CD4-positive, alpha-beta T cell (primary cell): ENCODE data around the gene TNS1. TPM values are rescaled to one million over a fixed set of nuclear protein-coding genes. Genes with fewer than 3 reads are reported as not detected.

Experiments used
- ATAC-seq: fragments of 200-7000 bp; cut with Tn5 transposase; one replicate; pipeline ENCODE4 v1.10.0; 2022; ENCODE audit warnings: mild to moderate bottlenecking; ENCODE audit not compliant: poor library complexity
- CTCF ChIA-PET: fragments of 350-600 bp; sonication (Branson Sonifier 250); formaldehyde crosslinking; loops from one replicate; lab custom pipeline; 2021; ENCODE audit warnings: antibody characterized with exemption, inconsistent platforms; lab: Charles Lee
- POLR2A ChIA-PET: fragments of 350-600 bp; sonication (Branson Sonifier 250); formaldehyde crosslinking; loops from one replicate; lab custom pipeline; 2021; ENCODE audit warnings: antibody characterized with exemption, inconsistent platforms; lab: Charles Lee
- DNase-seq, 14 experiments: peaks; one replicate each; pipeline ENCODE4 v3.0.0-alpha.2; 2013 to 2020; ENCODE audit warnings: mixed read lengths in 2 of 14
- H3K27ac ChIP-seq, 2 donors: one replicate each; pipeline versions ENCODE4 v1.5.1 to v1.7.0; 2013; ENCODE audit warnings: low read length in 2 of 2, low read depth in 1 of 2, mild to moderate bottlenecking in 1 of 2
- H3K27me3 ChIP-seq, 2 experiments: 1 replicate in 1 of 2; 2 replicates in 1 of 2; pipeline versions ENCODE4 v1.6.1 to v1.7.0; 2013; ENCODE audit warnings: low read length in 2 of 2, control low read depth in 1 of 2, mild to moderate bottlenecking in 1 of 2, moderate library complexity in 1 of 2; ENCODE audit not compliant: insufficient read depth in 2 of 2, control insufficient read depth in 1 of 2
- H3K36me3 ChIP-seq: one replicate; pipeline ENCODE4 v1.6.1; 2013; ENCODE audit warnings: low read length, control low read depth; ENCODE audit not compliant: insufficient read depth
- H3K4me1 ChIP-seq: one replicate; pipeline ENCODE4 v1.6.1; 2013; ENCODE audit warnings: low read length, control low read depth; ENCODE audit not compliant: insufficient read depth
- H3K4me3 ChIP-seq: one replicate; pipeline ENCODE4 v1.5.1; 2013; ENCODE audit warnings: mild to moderate bottlenecking, low read length, moderate library complexity
- H3K9me3 ChIP-seq, 2 experiments: 1 replicate in 1 of 2; 2 replicates in 1 of 2; pipeline versions ENCODE4 v1.6.1 to v1.7.0; 2013; ENCODE audit warnings: low read length in 2 of 2, mild to moderate bottlenecking in 2 of 2, control low read depth in 1 of 2, moderate library complexity in 1 of 2; ENCODE audit not compliant: control insufficient read depth in 1 of 2, insufficient read depth in 1 of 2
- H3K27ac Mint-ChIP-seq: one replicate; pipeline ENCODE4 v1.8.0; 2020; ENCODE audit warnings: mixed read lengths
- H3K27me3 Mint-ChIP-seq: one replicate; pipeline ENCODE4 v1.8.0; 2021; ENCODE audit warnings: mixed read lengths
- H3K36me3 Mint-ChIP-seq: one replicate; pipeline ENCODE4 v1.8.0; 2021; ENCODE audit warnings: low read depth, mixed read lengths
- H3K4me1 Mint-ChIP-seq: one replicate; pipeline ENCODE4 v1.8.0; 2021; ENCODE audit warnings: low read depth, mixed read lengths
- H3K4me3 Mint-ChIP-seq: one replicate; pipeline ENCODE4 v1.8.0; 2020; ENCODE audit warnings: mild to moderate bottlenecking, mixed read lengths
- H3K9me3 Mint-ChIP-seq: one replicate; pipeline ENCODE4 v1.8.0; 2020; ENCODE audit warnings: mixed read lengths
- intact Hi-C, 2 experiments: fragments of 100-400 bp; cut with DNase I in 1 of 2; cut with micrococcal nuclease in 1 of 2; formaldehyde crosslinking; loops; one replicate each; pipeline versions ENCODE4 v1.15.1 to v1.9.0; 2023 to 2025; cut with DNase I, micrococcal nuclease
- total RNA-seq, 174 experiments: library from RNA in 2 of 174; stranded (reverse) in 2 of 174; gene quantifications; one replicate each; pipeline ENCODE4 v1.2.3 and lab custom pipeline; 2021 to 2026
- TF ChIP-seq, protein P1 (sequence below): fragments of 200-600 bp; IDR thresholded peaks from one replicate; pipeline ENCODE4 v1.8.0; 2022; ENCODE audit warnings: antibody characterized with exemption, mild to moderate bottlenecking

Gene TNS1
- total RNA-seq, 2 experiments from 2014 or later = 0.25 to 0.34 TPM

- intact Hi-C loops = no loop called here
- no peak overlapping the region for H3K4me3 Mint-ChIP-seq
- POLR2A ChIA-PET = no interaction called here
- H3K27ac Mint-ChIP-seq = no peak overlapping the region
- no peaks in the 10 kb centered on the region for H3K9me3 Mint-ChIP-seq
- no peak for DNase-seq
- H3K9me3 ChIP-seq = peaks cover 8 to 16% of the 10 kb centered on the region in 2 experiments
- no peak overlapping the region for H3K4me3 ChIP-seq
- peaks cover 0 to 2% of the 10 kb centered on the region in 2 experiments for H3K27me3 ChIP-seq
- CTCF ChIA-PET = no interaction called here
- no peaks in the 10 kb centered on the region for H3K4me1 Mint-ChIP-seq
- no peaks in the 10 kb centered on the region for H3K36me3 ChIP-seq
- H3K4me1 ChIP-seq = no peaks in the 10 kb centered on the region
- H3K27me3 Mint-ChIP-seq = no peaks in the 10 kb centered on the region
- H3K36me3 Mint-ChIP-seq = no peaks in the 10 kb centered on the region
- no peak for ATAC-seq
- TF ChIP-seq, protein P1, sequence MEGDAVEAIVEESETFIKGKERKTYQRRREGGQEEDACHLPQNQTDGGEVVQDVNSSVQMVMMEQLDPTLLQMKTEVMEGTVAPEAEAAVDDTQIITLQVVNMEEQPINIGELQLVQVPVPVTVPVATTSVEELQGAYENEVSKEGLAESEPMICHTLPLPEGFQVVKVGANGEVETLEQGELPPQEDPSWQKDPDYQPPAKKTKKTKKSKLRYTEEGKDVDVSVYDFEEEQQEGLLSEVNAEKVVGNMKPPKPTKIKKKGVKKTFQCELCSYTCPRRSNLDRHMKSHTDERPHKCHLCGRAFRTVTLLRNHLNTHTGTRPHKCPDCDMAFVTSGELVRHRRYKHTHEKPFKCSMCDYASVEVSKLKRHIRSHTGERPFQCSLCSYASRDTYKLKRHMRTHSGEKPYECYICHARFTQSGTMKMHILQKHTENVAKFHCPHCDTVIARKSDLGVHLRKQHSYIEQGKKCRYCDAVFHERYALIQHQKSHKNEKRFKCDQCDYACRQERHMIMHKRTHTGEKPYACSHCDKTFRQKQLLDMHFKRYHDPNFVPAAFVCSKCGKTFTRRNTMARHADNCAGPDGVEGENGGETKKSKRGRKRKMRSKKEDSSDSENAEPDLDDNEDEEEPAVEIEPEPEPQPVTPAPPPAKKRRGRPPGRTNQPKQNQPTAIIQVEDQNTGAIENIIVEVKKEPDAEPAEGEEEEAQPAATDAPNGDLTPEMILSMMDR = no peak
- no peak overlapping the region for H3K27ac ChIP-seq
Observed at GRCh38 chr2:217847115-217847514, 155.7 kb downstream of the TNS1 start.

DNA sequence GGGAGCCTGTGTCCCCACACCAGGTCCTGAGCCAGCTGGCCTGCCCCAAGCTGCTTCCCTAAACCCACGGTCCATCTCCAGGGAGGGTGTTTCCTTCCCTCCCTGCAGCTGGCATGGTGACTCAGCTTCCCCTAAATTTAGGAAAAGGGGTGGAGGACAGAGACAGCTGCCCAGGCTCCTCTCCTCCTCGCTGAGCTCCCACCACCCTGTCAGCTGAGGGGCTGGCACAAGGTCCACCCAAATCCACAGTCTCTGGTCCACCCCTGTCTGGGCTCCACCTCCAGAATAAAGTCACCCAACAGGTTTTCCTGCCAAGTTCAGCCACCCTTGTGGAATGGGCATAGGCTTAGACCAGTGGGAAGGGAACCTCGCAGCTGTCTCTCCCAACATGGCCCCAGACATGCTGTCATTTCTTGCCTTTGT, 156.5 kb downstream of the TNS1 start:
- Histone ChIP-seq H3K4me1 (no peaks in the 10 kb centered on the region), H3K27ac (no peak overlapping the region), H3K27me3 (peaks cover 0 to 2% of the 10 kb centered on the region in 2 experiments), H3K36me3 (no peaks in the 10 kb centered on the region), H3K9me3 (peaks cover 8 to 16% of the 10 kb centered on the region in 2 experiments), H3K4me3 (no peak overlapping the region)
- Mint-ChIP-seq H3K4me1 (no peaks in the 10 kb centered on the region), H3K27me3 (no peaks in the 10 kb centered on the region), H3K27ac (no peak overlapping the region), H3K4me3 (no peak overlapping the region), H3K9me3 (no peaks in the 10 kb centered on the region), H3K36me3 (no peaks in the 10 kb centered on the region)
- peak in 2 of 14 experiments; percentile 12 to 21 for DNase-seq
- TF ChIP-seq, protein P1 = no peak
- ATAC-seq = no peak
- intact Hi-C loops = no loop called here
- CTCF ChIA-PET = no interaction called here
- POLR2A ChIA-PET = no interaction called here

DNA sequence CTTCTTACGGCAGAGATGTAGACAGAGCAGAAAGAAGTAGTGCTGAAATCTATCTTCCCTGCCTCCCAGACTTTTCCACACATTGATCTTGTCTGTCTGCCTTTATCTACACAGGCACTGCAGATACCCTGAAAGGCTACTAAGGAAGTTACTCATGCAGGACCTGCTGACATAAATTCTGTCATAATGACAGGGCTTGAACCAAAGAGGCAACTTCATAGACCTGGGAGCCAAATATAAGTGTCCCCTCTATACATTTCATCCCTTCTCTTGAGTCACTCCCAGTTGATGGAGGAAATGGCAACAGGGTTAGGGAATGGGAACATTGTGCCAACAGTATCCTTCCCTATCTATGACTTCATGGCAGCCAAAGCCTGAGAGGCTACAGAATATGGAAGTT, 157.5 kb downstream of the TNS1 start:
- Mint-ChIP-seq H3K9me3 (no peaks in the 10 kb centered on the region), H3K4me1 (no peaks in the 10 kb centered on the region), H3K27me3 (no peaks in the 10 kb centered on the region), H3K27ac (no peak overlapping the region), H3K4me3 (no peak overlapping the region), H3K36me3 (no peaks in the 10 kb centered on the region)
- peaks cover 0 to 2% of the 10 kb centered on the region in 2 experiments for H3K27me3 ChIP-seq
- ChIA-PET CTCF (no interaction called here), POLR2A (no interaction called here)
- intact Hi-C loops = no loop called here
- H3K4me1 ChIP-seq = no peaks in the 10 kb centered on the region
- no peak overlapping the region for H3K27ac ChIP-seq
- DNase-seq (no peak), ATAC-seq (no peak)
- H3K36me3 ChIP-seq = no peaks in the 10 kb centered on the region
- H3K9me3 ChIP-seq = peaks cover 8 to 16% of the 10 kb centered on the region in 2 experiments
- TF ChIP-seq, protein P1 = no peak
- no peak overlapping the region for H3K4me3 ChIP-seq
